LNCAP (cell line): Measurements from ENCODE around the gene OSBP2.

Source experiments
- CTCF ChIP-seq: fragments of 450-650 bp; IDR thresholded peaks from 2 replicates; pipeline ENCODE4 v1.5.1; 2017; ENCODE audit warnings: mild to moderate bottlenecking

OSBP2 gene

GRCh38 chr22:30780026-30780425, 85.4 kb downstream of the OSBP2 start:
- TF ChIP-seq CTCF = no peak

- TF ChIP-seq CTCF = no peak
Measured at GRCh38 chr22:30781271-30781875, 86.7 kb downstream of the OSBP2 start.

- no peak for TF ChIP-seq CTCF
Measured at GRCh38 chr22:30782613-30783012, 87.9 kb downstream of the OSBP2 start.

- no peak for TF ChIP-seq CTCF
Measured at GRCh38 chr22:30783021-30783420, 88.3 kb downstream of the OSBP2 start.

GRCh38 chr22:30785527-30785926, 90.9 kb downstream of the OSBP2 start:
- TF ChIP-seq CTCF = no peak

- TF ChIP-seq CTCF = no peak
Measured at GRCh38 chr22:30790366-30790765, 95.7 kb downstream of the OSBP2 start.

- no peak for TF ChIP-seq CTCF
Measured at GRCh38 chr22:30792456-30792855, 97.8 kb downstream of the OSBP2 start.

- TF ChIP-seq CTCF = no peak
Measured at GRCh38 chr22:30795118-30795517, 100.4 kb downstream of the OSBP2 start.
